IMR-90 (cell line): Measurements from ENCODE around the gene BCAS1. TPM values are rescaled to one million over a fixed set of nuclear protein-coding genes. Genes with fewer than 3 reads are reported as not detected.

ENCODE experiments used
- ATAC-seq: fragments of 200-7000 bp; cut with Tn5 transposase; 2 replicates; pipeline ENCODE4 v1.9.1; 2020; ENCODE audit warnings: low read depth, mild to moderate bottlenecking, moderate library complexity
- BruUV-seq: library from RNA; stranded (reverse); fragments of 400-500 nt; replicated peaks from 2 replicates; lab custom pipeline; 2021; lab: Mats Ljungman, UMichigan
- CTCF ChIA-PET: fragments of 300-600 bp; formaldehyde crosslinking; extraction: SDS; loops from one replicate; lab custom pipeline; 2021; ENCODE audit warnings: antibody characterized with exemption; lab: Yijun Ruan, JAX
- POLR2A ChIA-PET: fragments of 300-600 bp; sonication (Branson Sonifier 250); formaldehyde crosslinking; loops from one replicate; lab custom pipeline; 2022; ENCODE audit warnings: antibody characterized with exemption; ENCODE audit not compliant: unreplicated experiment; lab: Charles Lee
- DNase-seq: peaks from one replicate; pipeline ENCODE4 v3.0.0; 2013
- H2AFZ ChIP-seq: replicated peaks from 2 replicates; pipeline ENCODE3; 2013; ENCODE audit warnings: low read length, mild to moderate bottlenecking; ENCODE audit not compliant: poor library complexity
- H2AK5ac ChIP-seq: 2 replicates; pipeline ENCODE4 v1.6.1; 2013; ENCODE audit warnings: low read depth, low read length, inconsistent platforms
- H2AK9ac ChIP-seq: replicated peaks from 2 replicates; pipeline ENCODE3; 2013; ENCODE audit warnings: mild to moderate bottlenecking, low read depth, low read length, moderate library complexity; ENCODE audit not compliant: poor library complexity
- H2BK120ac ChIP-seq: 2 replicates; pipeline ENCODE4 v1.6.1; 2013; ENCODE audit warnings: low read depth, low read length, inconsistent platforms
- H2BK15ac ChIP-seq: 3 replicates; pipeline ENCODE4 v1.6.1; 2013; ENCODE audit warnings: low read depth, low read length, inconsistent platforms
- H2BK20ac ChIP-seq: 2 replicates; pipeline ENCODE4 v1.6.1; 2013; ENCODE audit warnings: low read depth, mild to moderate bottlenecking, inconsistent platforms, low read length, moderate library complexity
- H2BK5ac ChIP-seq: 2 replicates; pipeline ENCODE4 v1.6.1; 2013; ENCODE audit warnings: mild to moderate bottlenecking, low read depth, low read length, inconsistent platforms; ENCODE audit not compliant: poor library complexity, severe bottlenecking
- H3K14ac ChIP-seq: replicated peaks from 2 replicates; pipeline ENCODE4 v1.6.1; 2013; ENCODE audit warnings: low read depth, low read length, inconsistent platforms
- H3K18ac ChIP-seq: 2 replicates; pipeline ENCODE4 v1.6.1; 2013; ENCODE audit warnings: low read depth, low read length, control low read depth
- H3K23ac ChIP-seq: 2 replicates; pipeline ENCODE4 v1.6.1; 2013; ENCODE audit warnings: low read depth, low read length, inconsistent platforms
- H3K27ac ChIP-seq: 2 replicates; pipeline ENCODE4 v1.5.1; 2013; ENCODE audit warnings: mild to moderate bottlenecking, control low read depth, low read length; ENCODE audit not compliant: insufficient read depth
- H3K27me3 ChIP-seq: 2 replicates; pipeline ENCODE4 v1.6.1; 2013; ENCODE audit warnings: low read length; ENCODE audit not compliant: control insufficient read depth, insufficient read depth
- H3K36me3 ChIP-seq: 2 replicates; pipeline ENCODE4 v1.6.1; 2013; ENCODE audit warnings: low read length, mixed read lengths; ENCODE audit not compliant: control insufficient read depth, insufficient read depth
- H3K4ac ChIP-seq: 2 replicates; pipeline ENCODE4 v1.6.1; 2013; ENCODE audit warnings: low read depth, low read length, inconsistent platforms
- H3K4me1 ChIP-seq: 2 replicates; pipeline ENCODE4 v1.6.1; 2013; ENCODE audit warnings: low read length, mixed read lengths; ENCODE audit not compliant: control insufficient read depth, insufficient read depth
- H3K4me2 ChIP-seq: 2 replicates; pipeline ENCODE4 v1.6.1; 2013; ENCODE audit warnings: low read depth, mild to moderate bottlenecking, control low read depth, low read length, moderate library complexity
- H3K4me3 ChIP-seq: 2 replicates; pipeline ENCODE4 v1.5.1; 2013; ENCODE audit warnings: low read depth, mild to moderate bottlenecking, control low read depth, low read length, moderate library complexity; ENCODE audit not compliant: insufficient read depth
- H3K56ac ChIP-seq: 2 replicates; pipeline ENCODE4 v1.6.1; 2013; ENCODE audit warnings: low read length, inconsistent platforms; ENCODE audit not compliant: insufficient read depth; ENCODE audit errors: extremely low read depth
- H3K79me1 ChIP-seq, 2 experiments: 2 replicates each; pipeline ENCODE4 v1.6.1; 2013; ENCODE audit warnings: low read length in 2 of 2, inconsistent platforms in 1 of 2, low read depth in 1 of 2
- H3K9ac ChIP-seq: 2 replicates; pipeline ENCODE4 v1.6.1; 2013; ENCODE audit warnings: low read depth, low read length, control low read depth
- H3K9me1 ChIP-seq: 2 replicates; pipeline ENCODE4 v1.6.1; 2013; ENCODE audit warnings: low read length, inconsistent platforms; ENCODE audit not compliant: insufficient read depth
- H3K9me3 ChIP-seq: 2 replicates; pipeline ENCODE4 v1.6.1; 2013; ENCODE audit warnings: low read length; ENCODE audit not compliant: control insufficient read depth, insufficient read depth
- H4K20me1 ChIP-seq: 2 replicates; pipeline ENCODE4 v1.6.1; 2013; ENCODE audit warnings: low read length, inconsistent platforms; ENCODE audit not compliant: insufficient read depth
- H4K5ac ChIP-seq: 2 replicates; pipeline ENCODE4 v1.6.1; 2013; ENCODE audit warnings: mild to moderate bottlenecking, low read depth, low read length, control low read depth
- H4K8ac ChIP-seq, 2 experiments: 2 replicates each; pipeline ENCODE4 v1.6.1; 2013; ENCODE audit warnings: low read depth in 2 of 2, low read length in 2 of 2, control low read depth in 1 of 2, inconsistent platforms in 1 of 2
- H4K91ac ChIP-seq: 2 replicates; pipeline ENCODE4 v1.6.1; 2013; ENCODE audit warnings: low read depth, low read length, inconsistent platforms; ENCODE audit not compliant: insufficient read depth
- CEBPB ChIP-seq: IDR thresholded peaks from 2 replicates; pipeline ENCODE4 v1.6.1; 2012; ENCODE audit warnings: low read depth, low read length, improper control_type of control experiment
- SMC3 ChIP-seq: fragments of 150-350 bp; IDR thresholded peaks from 2 replicates; pipeline ENCODE4 v1.6.1; 2016; ENCODE audit warnings: low read depth, mild to moderate bottlenecking, antibody characterized with exemption, low read length, moderate library complexity
- WGBS, 2 experiments: methylation state at CpG; one replicate each; pipeline versions ENCODE4 v1.1.5 to v1.1.7; 2013; ENCODE audit warnings: missing lambda C conversion rate in 2 of 2; ENCODE audit not compliant: insufficient read length in 1 of 2; ENCODE audit errors: extremely low coverage in 2 of 2; 5-methylcytosine and 5-hydroxymethylcytosine counted together
- dilution Hi-C: fragments of 300-500 bp; cut with HindIII; formaldehyde crosslinking; loops from one replicate; pipeline ENCODE4 v1.14.3; 2018; ENCODE audit warnings: low sequenced_read_pairs; ENCODE audit not compliant: unreplicated experiment
- in situ Hi-C: fragments of 300-500 bp; cut with MboI; formaldehyde crosslinking; loops from 3 replicates; pipeline ENCODE4 v1.14.3; 2019; ENCODE audit warnings: low sequenced_read_pairs, inconsistent platforms, mixed read lengths
- intact Hi-C: fragments of 100-400 bp; cut with micrococcal nuclease; formaldehyde crosslinking; loops from 2 replicates; pipeline ENCODE4 v1.10.0; 2022
- polyA plus RNA-seq, 3 experiments: library from polyadenylated mRNA; depleted of rRNA; stranded (reverse); fragments of >200 nt; gene quantifications; 2 replicates each; pipeline ENCODE4 v1.2.3, GENCODE V29; 2012; ENCODE audit warnings: low replicate concordance in 1 of 3
- total RNA-seq: library from RNA; depleted of rRNA; stranded (reverse); fragments of >200 nt; gene quantifications from 2 replicates; pipeline ENCODE4 v1.2.3, GENCODE V29; 2012

BCAS1 gene
- total and polyA plus RNA-seq, 2 of the 4 experiments (the other 2 are of a cell fraction) = under 0.01 TPM; not detected in 1

DNA sequence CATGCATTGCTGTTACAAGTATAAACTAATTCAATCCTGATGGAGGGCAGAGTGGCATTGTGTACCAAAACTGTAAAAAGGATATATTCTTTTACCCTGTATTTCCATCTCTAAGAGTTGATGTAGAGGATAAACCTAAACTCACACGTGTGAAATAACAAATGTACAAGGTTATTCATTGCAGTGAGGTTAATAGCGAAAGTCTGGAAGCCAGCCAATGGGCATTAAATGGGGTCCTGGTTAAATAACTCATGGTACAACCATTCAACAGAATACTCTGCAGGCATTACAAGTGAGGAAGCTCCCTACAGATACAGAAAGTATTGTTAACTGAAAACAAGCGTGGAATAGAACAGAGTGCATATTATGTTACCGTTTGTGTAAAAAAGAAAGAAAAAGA lies 56.9 kb downstream of the BCAS1 start:
- Histone ChIP-seq H3K4me3 (no peak overlapping the region), H3K36me3 (no peaks in the 10 kb centered on the region), H2AK5ac (no peak overlapping the region), H2BK5ac (no peak overlapping the region), H3K4me2 (no peak overlapping the region), H2BK120ac (no peak overlapping the region), H3K27me3 (no peaks in the 10 kb centered on the region), H3K9me3 (no peaks in the 10 kb centered on the region), H3K4ac (no peak overlapping the region), H3K14ac (no peak overlapping the region), H3K27ac (no peak overlapping the region), H2AK9ac (no peak overlapping the region), H4K8ac (no peak overlapping the region), H3K23ac (no peak overlapping the region), H2BK20ac (no peak overlapping the region), H3K56ac (no peak overlapping the region), H3K4me1 (no peaks in the 10 kb centered on the region), H3K9ac (no peak overlapping the region), H4K5ac (no peak overlapping the region), H3K79me1 (no peaks in the 10 kb centered on the region), H2AFZ (no peak overlapping the region), H3K9me1 (no peaks in the 10 kb centered on the region), H4K91ac (no peak overlapping the region), H4K20me1 (no peaks in the 10 kb centered on the region), H3K18ac (no peak overlapping the region), H2BK15ac (no peak overlapping the region)
- dilution Hi-C loops (no loop called here), in situ Hi-C loops (no loop called here), intact Hi-C loops (no loop called here)
- no peak for DNase-seq
- CTCF ChIA-PET = no interaction called here
- TF ChIP-seq SMC3 (no peak), CEBPB (no peak)
- no CpG with 5 or more reads among the region's 4 CpGs for WGBS, 2 experiments
- POLR2A ChIA-PET = no interaction called here
- no TSS peak for BruUV-seq
- ATAC-seq = no peak
